Measurements from ENCODE around the gene ZNF487.
A peak's percentile ranks its signal among the peaks of the same experiment; 100 is the strongest.
"Not testable (repeated sequence)": the region's sequence is repeated elsewhere in the genome, so short reads cannot be mapped to it uniquely, and the experiment has no call there.

ZNF487 gene

DNA sequence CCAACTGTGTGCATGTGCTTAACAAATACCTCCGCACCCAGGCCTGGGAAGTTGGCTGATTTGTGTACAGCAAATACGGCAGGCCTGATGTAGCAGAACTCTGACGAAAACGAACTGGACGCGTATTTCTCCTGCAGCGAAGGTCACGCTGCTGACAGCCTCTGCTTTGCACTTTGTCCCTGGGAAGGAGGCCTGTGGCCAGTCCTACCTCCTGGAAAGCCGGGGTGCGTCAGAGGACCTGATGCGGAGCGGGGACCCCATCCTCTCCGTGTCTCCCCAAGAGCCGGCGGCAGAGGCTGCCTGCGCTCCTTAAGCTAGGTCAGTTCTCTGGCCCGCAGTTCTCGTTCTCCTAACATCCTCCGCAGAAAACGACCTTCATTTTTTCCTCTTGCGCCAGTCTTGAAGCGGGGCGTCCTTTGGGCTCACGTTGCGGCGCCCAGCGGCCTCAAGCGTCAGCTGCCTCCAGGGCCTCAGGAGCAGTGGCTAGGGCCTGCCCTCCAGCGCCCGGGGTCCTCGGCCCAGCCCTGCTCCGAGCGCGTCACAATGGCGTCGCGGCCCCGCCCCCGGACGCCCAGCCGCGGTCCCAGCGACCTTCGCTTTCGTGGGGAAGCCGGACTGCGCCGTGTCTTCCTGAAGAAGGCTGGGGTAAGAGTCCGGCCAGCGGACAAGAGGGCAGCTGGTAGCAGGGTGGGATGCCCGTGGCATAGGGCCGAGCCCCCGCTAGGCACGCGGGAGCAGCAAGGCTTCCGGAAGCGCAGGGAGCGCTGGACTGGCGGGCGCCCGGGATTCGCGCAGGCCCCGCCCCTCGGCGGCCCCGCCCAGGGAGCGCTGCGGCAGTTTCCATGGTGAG, at the start of gene ZNF487:
TSS of gene ZNF487 (plus strand) at position 821 of the 850 bp plus-strand sequence. CDS start 38,703 bp downstream, outside the sequence.
- peak; percentile 32 to 99 (median 87) for DNase-seq

DNA sequence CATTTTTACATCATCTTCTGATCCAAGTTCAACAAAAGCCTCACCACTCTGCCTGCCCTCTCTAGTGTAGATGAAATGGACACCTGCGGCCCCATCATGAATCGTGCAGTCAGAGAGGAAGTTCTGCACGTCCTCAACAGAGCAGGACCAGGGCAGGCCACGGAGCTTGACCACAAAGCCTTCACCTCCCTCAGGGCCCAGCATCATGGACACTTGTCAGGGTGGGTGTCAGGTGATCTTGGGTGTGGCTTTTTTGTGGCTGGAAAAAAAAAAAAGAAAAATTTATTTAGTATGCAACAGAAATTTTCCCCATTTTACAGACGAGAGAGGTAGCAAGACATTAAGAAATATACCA, 49.3 kb upstream of the ZNF487 start:
- DNase-seq, result no peak

DNA sequence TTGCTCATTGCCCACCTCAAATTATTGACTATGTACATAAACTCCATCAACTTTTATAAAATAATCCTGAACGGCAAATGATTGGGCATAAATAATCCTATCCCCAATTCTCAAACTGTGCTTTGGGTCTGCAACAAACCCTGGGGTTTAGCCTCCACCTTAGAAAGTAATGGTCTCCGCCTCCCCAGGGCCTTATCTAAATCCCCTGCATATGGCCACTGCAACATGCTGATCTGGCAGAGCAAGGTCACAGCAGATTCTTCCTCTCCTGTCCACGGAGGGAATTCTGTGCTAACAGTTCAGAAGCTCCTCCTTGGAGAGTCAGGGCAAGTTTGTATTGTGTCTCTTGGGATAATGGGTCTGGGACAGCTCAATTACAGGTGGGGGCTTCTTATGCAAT, 47.0 kb upstream of the ZNF487 start:
- DNase-seq, result no peak

DNA sequence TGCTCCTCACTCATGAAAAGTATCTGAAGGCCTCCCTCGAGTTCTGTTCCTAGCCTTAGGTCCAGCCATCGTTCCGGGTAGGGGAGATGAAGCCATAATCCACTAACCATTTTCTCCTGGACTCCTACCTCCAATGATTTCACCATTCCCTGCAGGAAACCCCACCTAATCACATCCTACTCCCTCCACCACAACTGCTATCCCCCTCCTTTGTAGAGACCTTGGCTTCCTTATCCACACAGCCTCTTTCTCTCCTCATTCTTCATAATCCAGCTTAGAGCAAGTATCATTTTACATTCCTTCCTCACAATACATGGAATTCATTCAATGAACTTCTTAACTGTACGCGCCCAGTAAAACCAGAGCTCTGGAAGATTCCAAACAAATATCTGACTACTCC, 46.6 kb upstream of the ZNF487 start:
- DNase-seq, result no peak

DNA sequence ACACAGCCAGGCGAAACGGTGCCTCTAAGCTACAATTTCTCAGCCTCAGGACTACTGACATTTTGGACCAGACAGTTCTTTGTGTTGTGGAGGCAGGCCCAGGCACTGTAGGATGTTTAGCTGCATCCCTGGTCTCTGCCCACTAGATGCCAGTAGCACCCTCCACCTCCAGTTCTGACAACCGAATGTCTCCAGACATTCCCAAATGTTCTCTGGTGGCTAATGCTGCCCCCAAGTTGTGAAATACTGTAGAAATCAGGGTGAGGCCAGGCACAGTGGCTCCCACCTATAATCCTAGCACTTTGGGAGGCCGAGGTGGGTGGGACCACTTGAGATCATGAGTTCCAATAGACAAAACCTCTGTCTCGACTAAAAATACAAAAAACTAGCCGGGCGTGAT, 46.2 kb upstream of the ZNF487 start:
- DNase-seq, result peak in 29 of 51 donors; percentile 7 to 75 (median 38)

DNA sequence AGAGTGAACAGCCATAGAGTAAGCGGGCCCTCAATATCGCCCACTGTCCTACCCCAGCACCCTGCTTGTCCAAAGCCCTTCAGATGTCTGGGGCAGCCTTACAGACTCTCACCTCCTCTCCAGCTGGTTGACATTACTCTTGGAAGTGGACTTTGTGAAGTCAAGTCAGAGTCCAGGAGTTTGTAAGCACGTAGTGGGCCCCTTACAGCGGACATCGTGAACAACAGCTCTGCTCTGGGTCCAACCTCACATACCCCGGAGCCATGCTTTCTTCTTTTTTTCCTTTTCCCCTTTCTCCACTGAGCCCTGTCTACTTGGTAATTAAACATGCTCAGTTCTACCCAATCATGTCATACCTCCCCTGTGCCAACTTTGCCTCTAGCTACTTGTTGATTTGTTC, 45.4 kb upstream of the ZNF487 start:
- DNase-seq, result no peak

DNA sequence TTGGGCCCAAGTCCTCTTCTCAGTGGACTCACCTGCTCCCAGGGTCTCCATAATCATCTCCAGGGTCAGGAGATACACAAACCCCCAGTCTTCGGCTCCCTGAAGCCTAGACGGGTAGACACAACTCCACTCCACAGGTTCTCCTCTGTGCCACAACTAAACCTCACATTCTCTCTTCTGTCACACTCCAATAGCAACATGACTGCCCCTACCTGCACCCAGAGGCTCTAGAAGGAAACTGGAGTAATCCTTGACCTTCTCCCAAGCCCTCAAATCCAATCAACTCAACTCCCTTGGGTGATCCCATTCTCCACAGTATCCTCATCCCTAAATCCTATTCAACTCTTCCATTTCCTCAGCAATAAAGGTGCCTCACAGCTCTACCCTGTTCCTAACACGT, 44.2 kb upstream of the ZNF487 start:
- no peak for DNase-seq

DNA sequence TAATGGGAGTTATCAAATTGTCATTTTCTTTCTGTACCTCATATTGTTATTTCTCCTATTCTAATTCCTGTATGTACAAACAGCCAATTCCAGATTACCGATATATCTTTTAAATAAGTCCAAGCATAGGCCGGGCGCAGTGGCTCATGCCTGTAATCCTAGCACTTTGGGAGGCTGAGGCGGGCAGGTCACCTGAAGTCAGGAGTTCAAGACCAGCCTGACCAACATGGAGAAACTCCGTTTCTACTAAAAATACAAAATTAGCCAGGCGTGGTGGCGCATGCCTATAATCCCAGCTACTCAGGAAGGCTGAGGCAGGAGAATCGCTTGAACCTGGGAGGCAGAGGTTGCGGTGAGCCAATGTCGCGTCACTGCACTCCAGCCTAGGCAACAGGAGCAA, 43.7 kb upstream of the ZNF487 start:
- not testable (repeated sequence) for DNase-seq

DNA sequence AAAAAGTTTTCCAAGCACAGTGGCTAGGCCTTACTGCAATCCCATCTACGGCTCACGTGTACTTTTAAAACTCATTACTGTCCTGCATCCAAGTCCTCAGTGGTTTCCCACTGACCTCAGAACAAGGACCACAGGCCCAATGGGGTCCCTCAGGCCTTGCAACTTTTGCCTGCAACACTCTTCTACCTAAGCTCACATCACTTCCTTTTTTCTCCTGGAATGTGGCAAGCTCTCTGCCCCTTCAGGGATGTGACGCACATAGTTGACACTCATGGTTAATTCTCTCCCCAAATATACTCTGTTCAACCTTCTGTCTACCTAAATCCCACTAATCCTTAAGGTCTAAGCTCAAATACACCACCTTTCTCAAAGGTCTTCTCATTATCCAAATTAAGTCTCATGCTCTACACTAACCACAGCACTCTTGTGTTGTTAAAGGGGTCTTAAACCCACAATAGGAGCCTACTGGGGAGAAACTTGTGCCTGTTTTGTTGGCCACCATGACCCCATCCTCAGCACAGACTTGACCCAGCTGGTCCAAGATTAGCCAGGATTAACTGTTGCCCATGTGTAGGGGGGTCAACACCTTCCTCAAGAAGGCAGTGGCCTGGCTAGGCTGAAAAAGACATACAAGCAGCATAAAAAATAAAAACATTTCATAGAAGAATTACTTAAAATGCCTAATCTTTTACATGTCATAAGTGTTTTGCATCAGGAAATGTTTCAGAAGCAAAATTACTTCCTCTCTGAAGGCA, 43.1 kb upstream of the ZNF487 start:
- DNase-seq, result no peak

DNA sequence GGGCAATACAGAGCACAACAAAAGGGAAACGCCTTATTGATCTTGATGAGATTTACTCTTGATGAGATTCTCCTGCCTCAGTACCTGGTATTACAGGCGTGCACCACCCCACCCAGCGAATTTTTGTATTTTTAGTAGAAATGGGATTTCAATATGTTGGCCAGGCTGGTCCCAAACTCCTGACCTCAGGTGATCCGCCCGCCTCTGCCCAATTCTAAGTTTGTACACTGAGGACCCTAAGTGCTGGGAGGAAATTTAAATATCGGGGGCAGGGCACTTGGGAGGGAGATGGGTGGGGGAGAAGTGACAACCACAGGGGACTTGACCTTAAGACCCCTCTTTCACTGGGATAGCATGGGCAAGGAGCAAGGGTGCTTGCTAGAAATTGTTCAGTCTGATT, 42.0 kb upstream of the ZNF487 start:
- DNase-seq, result no peak

DNA sequence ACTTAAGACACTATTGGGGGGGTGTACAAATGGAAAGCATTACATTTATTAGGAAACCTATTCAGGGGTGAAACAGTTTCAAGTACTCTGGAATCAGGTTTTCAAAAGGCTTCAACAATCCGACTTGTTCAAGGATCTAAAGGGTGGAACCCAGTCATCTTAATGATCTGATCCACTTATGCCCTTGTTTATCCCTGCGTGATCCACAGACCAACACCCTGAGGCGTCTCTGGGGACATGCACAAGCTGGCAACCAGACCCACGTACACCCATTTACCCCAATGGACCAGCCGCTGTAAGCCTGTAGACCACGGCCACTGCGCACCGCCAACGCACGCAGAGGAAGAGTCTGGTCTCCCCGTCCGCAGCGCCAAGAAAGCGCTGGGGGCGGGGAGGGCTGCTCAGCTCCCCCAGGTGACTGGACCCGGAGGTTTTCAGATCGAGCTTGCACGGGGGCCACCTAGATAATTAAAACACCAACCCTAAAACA, 41.3 kb upstream of the ZNF487 start:
- DNase-seq, result no peak

DNA sequence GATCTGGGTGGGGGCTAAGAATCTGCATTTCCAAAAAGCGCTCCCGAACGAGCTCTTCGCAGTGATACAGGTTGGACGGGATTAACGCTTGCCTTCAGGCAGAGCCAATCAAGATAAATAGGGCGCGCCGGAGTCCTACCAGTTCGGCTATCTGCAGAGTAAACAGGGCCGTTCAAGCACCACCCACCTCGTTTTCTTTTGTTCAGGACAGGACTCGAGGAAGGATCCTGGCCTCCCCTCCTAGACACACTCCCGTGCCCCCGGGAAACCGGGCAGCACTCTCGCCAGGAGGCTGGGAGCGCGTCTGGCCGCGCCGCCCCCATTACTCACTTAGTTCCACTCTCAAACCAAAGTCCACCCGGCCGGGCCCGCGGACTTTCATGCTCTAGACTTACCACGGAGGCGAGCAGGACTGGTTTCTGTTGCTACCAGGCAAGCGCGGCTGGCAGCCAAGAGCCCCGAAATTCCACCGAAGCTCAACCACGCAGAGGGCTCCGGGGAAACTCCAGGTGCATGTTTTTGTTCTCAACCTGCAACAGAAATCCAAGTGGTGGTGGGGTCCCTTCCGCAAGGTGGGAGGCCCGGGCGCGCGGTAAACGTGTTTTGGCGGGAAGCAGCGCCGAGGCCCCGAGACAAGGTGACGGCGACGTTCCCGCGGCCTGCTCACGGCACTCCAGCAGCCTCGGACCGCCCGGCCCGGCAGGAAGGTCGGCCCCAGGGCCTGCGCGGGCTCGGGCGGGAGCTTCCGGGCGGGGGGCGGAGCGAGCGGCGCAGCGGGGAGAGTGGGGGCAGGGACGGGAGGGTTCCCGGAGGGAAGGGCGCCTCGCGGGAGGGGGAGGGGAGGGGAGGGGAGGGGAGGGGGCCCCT, 40.6 kb upstream of the ZNF487 start:
- peak in 48 of 51 donors; percentile 34 to 87 (median 68) for DNase-seq

DNA sequence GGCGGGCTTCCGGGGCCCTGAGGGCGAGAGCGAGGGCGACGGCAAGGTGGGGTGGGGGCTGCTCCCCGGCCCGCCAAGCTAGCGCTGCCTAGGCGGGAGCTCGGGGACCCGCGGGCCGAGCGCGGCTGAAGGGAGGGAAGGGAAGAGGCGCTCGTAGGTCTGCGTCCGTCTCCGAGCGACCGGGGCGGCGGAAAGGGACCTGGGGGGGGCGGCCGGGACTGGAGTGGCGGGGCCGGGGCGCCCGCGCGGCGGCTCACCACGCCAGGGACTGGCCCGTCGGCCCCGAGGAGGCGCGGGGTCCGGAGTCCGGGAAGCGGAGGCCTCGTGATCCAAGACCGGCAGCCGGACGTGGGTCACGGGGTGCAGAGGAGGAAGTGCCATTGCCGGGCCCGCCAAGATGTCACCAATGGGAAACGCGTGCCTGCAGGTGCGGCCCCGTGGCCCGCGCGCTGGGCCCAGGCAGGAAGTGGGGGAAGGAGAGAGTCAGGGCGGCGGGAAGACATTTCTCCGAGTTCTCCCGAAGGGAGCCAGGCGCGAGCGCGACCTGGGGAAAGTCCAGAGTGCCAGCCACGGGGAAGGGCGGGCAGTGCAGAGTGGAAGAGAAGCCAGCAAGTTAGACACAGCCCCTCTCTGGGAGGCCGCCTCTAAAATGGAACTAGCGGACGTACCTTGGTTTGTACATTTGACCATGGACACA, 39.8 kb upstream of the ZNF487 start:
- DNase-seq, result peak; percentile 18 to 87 (median 76)

DNA sequence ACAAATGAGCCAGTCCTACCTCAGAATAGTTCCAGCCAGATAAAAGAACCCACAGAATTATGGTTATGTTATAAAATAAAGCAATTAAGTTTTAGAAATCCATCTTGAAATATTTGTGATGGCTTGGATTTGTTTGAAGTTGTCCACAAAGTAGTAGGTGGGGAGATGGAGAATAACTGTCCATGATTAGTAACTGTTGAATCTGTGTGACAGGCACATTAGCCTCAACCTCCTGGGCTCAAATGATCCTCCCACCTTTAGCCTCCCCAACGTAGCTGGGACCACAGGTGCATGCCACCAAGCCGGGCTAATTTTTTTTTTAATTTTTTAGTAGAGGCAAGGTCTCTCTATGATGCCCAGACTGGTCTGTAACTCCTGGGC, 38.0 kb upstream of the ZNF487 start:
- no peak for DNase-seq

DNA sequence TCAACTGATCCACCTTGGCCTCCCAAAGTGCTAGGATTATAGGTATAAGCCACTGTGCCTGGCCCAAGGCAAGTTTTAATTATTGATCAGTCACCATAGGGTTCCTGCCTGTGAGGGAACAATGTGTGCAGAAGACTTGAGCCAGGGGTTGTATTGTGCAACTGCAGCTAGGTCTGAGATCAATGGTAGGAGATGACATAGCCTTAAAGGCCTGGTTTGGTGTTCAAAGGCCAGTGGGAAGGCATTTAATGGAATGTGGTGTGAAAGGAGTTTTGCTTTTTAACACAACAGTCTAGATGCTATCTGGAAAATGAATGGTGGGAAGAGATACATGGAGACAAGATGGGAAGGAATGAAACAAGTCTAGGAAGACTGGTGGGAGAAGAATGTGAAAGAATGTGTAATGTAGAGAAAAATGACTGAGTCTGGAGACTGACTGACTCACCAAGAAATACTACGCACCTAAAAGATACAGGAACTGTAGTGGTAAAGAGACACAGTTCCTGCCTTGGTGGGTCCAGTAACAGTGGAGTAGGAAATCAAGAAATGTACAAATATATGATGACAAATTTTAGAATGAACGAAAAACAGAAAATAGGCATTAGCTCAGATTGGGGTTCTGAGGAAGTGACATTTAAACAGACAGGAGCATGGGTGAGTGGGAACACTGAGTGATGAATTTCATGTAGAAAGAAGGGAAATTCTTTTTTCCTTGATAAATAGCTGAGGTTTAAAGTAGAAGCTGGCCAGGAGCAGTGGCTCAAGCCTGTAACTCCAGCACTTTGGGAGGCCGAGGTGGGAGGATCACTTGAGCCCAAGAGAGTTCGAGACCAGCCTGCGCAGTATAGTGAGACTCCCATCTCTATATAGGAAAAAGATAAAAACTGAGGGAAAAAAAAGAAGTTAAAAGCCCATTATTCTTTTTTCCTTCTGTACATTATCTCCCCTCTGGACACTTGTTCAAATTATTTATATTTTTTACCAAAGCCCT, 37.3 kb upstream of the ZNF487 start:
- no peak for DNase-seq

DNA sequence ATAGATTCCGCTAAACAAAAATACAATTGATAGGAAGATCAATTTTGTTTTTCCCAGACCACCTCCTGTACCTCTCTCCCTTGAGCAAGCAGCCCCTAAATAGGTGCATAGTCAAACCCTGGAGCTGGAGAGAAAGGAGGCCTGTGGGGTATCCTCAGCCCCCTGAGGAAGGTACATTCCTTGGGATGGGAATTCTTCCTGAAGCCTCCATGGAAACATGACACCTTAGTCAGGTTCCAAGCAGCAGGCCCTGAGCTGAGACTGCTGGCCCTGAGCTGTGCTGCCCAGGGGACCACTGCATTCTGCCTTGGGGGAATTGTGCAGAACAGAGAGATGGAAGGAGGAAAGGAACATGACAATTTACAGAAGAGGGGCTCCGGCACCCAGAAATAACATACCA, 35.3 kb upstream of the ZNF487 start:
- DNase-seq, result no peak

DNA sequence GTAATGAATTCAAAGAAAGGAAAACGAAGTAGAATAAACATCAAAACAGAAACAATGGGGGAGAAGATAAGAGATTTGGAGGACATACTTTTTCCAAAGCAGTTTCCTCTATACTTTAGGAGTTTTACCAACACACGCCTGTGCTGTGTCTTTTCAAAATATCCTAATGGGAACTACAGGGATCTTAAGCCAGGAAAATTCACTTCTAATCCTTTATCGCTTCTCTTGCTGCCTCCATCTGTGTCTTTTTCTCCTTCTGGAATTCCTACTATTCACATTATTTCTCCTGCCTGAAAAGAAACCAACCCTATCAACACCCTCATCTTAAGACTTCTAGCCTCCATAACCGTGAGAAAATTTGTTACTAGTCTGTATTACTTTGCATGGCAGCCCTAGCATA, 34.7 kb upstream of the ZNF487 start:
- no peak for DNase-seq

DNA sequence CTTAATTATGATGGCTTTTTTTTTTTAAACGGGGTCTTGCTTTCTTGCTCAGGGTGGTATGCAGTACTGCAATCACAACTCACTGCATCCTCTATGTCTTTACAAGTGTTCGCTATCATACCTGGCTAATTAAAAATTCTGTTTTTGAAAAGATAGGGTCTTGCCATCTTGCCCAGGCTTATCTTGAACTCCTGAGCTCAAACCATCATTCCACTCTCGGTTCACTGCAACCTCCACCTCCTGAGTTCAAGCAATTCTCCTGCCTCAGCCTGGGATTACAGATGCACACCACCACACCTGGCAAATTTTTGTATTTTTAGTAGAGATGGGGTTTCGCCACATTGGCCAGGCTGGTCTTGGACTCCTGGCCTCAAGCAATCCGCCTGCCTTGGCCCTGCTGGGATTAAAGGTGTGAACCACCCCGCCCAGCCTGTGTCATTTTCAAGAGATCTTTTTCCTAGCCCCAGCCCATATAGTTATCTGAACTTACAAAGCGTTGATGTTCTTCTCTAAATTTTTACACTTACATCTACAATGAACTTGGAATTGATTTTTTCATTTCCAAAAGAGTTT, 33.9 kb upstream of the ZNF487 start:
- no peak for DNase-seq

DNA sequence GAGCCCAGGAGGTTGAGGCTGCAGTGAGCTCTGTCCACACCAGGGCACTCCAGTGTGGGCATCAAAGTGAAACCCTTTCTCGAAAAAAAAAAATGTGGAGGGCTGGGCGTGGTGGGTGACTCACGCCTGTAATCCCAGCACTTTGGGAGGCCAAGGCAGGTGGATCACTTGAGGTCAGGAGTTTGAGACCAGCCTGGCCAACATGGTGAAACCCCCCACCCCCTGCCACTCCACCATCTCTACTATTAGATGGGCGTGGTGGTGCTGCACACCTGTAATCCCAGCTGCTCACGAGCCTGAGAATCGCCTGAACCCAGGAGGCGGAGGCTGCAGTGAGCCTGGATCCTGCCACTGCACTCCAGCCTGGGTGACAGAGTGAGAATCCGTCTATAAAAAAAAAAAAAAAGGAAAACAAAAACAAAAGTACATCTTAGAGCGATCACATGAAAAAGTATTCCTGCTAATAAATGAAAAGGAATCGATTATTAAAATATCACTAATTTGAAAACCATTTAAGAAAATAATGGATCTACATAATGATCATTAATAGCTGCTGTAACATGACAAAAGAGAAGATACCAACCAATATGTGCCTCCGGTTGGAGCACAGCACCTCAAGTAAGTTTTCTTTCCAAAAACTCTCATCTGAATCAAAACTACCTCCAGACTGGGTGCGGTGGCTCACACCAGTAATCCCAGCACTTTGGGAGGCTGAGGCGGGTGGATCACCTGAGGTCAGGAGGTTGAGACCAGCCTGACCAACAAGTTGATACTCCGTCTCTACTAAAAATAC, 32.8 kb upstream of the ZNF487 start:
- no peak for DNase-seq

All from hypothalamus (tissue), 51 donors.